Measurements from ENCODE around the gene PID1. TPM values are rescaled to one million over a fixed set of nuclear protein-coding genes. Genes with fewer than 3 reads are reported as not detected.

Gene PID1
- total and polyA plus RNA-seq, 8 donors, result 10.2 to 51.2 (median 35.4) TPM

DNA sequence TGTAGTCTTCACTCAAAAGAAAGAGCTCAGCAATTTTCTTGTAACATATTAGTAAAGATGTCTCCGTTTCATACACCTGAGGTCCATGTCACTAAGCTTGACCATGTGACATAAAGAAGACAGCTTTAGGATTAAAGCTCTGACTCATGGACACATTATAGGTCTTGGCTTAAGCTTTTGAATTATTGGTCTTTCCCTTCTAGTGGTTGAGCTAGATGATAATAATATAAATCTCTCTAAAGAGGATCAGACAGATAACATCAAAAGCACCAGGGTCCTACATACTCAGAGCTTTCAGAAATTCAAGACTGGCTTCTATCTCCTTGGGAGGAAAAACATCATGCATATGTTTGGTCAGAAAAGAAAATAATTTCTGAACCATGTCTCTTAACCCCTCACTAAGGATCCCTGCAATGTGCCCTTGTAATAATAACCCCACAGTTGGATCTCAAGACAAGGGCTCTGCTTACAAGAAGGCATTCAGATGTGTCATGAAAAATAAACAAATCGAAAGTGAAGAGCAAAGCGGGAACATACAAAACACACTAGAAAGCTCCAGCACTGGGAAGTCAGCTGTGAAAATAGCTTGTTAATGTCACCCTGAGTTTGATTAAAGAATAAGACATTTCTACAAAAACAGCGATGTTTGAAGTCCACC is 174.5 kb downstream of the PID1 start:
- Histone ChIP-seq H3K9me3 (no peaks in the 10 kb centered on the region), H3K27me3 (no peaks in the 10 kb centered on the region), H3K4me1 (no peaks in the 10 kb centered on the region), H3K27ac (no peak overlapping the region), H3K36me3 (no peaks in the 10 kb centered on the region), H3K4me3 (no peak overlapping the region)
- WGBS, 5 donors, result 51 to 70% (median 61%) methylated on average over 4 of the region's 4 CpGs
- intact Hi-C loops (cut with DNase I; ENCODE audit: low total_unique reads), result no loop called here
- no peak for TF ChIP-seq POLR2A (IDR thresholded peaks at IDR 0.05)
- no peak for TF ChIP-seq POLR2AphosphoS5 (IDR thresholded peaks at IDR 0.05)
- no peak for TF ChIP-seq EP300 (IDR thresholded peaks at IDR 0.05)
- TF ChIP-seq, protein P1, sequence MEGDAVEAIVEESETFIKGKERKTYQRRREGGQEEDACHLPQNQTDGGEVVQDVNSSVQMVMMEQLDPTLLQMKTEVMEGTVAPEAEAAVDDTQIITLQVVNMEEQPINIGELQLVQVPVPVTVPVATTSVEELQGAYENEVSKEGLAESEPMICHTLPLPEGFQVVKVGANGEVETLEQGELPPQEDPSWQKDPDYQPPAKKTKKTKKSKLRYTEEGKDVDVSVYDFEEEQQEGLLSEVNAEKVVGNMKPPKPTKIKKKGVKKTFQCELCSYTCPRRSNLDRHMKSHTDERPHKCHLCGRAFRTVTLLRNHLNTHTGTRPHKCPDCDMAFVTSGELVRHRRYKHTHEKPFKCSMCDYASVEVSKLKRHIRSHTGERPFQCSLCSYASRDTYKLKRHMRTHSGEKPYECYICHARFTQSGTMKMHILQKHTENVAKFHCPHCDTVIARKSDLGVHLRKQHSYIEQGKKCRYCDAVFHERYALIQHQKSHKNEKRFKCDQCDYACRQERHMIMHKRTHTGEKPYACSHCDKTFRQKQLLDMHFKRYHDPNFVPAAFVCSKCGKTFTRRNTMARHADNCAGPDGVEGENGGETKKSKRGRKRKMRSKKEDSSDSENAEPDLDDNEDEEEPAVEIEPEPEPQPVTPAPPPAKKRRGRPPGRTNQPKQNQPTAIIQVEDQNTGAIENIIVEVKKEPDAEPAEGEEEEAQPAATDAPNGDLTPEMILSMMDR (IDR thresholded peaks at IDR 0.05), result no peak
- DNase-seq, result no peak

DNA sequence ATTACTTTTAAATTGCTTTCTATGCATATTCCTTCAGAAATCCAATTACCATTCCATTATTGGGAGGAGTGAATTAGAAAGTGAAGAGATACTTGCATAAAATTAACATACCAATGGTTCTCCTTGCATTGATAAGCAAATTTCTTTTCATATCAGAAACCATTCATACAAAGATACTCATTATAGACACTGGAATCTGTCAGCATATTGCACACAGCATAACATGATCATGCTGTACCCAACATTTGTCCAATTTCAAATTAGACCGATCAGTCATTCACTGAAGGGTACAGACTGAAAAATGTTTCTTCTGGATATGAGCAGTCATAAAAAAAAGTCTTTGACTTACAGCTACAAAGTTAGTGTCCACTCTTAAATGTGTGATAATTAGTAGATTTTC is 175.6 kb downstream of the PID1 start:
- Histone ChIP-seq H3K4me3 (no peak overlapping the region), H3K27ac (no peak overlapping the region), H3K4me1 (no peaks in the 10 kb centered on the region), H3K27me3 (no peaks in the 10 kb centered on the region), H3K9me3 (no peaks in the 10 kb centered on the region), H3K36me3 (no peaks in the 10 kb centered on the region)
- WGBS, 5 donors, result 91 to 100% (median 97%) methylated on average over 1 of the region's 1 CpG
- DNase-seq, result no peak
- intact Hi-C loops (cut with DNase I; ENCODE audit: low total_unique reads), result no loop called here
- no peak for TF ChIP-seq POLR2AphosphoS5 (IDR thresholded peaks at IDR 0.05)

DNA sequence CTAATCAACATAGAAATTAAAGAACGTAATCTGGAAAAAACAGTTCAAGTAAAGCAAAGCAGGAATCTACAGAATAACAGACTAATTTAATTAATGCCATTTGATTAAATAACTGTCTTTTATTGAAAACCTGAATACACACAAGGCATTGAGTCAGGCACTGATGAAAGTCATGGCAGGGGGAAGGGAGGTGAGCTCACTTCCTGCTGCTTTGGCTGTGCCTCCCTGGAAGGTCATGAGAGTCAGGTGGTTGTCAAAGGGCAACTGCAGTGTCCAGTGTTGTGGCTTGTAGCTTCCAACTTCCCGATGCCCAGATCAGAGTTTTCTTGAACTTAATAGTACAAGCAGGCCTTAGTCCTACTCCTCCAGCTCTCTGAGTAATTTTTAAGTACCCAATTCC is 180.9 kb downstream of the PID1 start:
- Histone ChIP-seq H3K4me3 (no peak overlapping the region), H3K9me3 (no peaks in the 10 kb centered on the region), H3K27me3 (no peaks in the 10 kb centered on the region), H3K4me1 (peaks cover 0 to 15% (median 0%) of the 10 kb centered on the region in 4 donors), H3K36me3 (no peaks in the 10 kb centered on the region), H3K27ac (no peak overlapping the region)
- no peak for DNase-seq
- intact Hi-C loops (cut with DNase I; ENCODE audit: low total_unique reads), result no loop called here
- TF ChIP-seq POLR2AphosphoS5 (IDR thresholded peaks at IDR 0.05), result no peak
- TF ChIP-seq, protein P1 (IDR thresholded peaks at IDR 0.05), result no peak
- no peak for TF ChIP-seq POLR2A (IDR thresholded peaks at IDR 0.05)
- no peak for TF ChIP-seq EP300 (IDR thresholded peaks at IDR 0.05)
- WGBS, 5 donors, result 78 to 88% (median 84%) methylated on average over 2 of the region's 2 CpGs

GRCh38 chr2:229089776-229090175 is 181.3 kb downstream of the PID1 start:
- WGBS, 5 donors, result 63 to 81% (median 75%) methylated on average over 3 of the region's 3 CpGs

More at GRCh38 chr2:229089776-229090175, 181.3 kb downstream of the PID1 start:
- Histone ChIP-seq H3K9me3 (no peaks in the 10 kb centered on the region), H3K36me3 (no peaks in the 10 kb centered on the region), H3K4me1 (peaks cover 0 to 15% (median 0%) of the 10 kb centered on the region in 4 donors), H3K27me3 (no peaks in the 10 kb centered on the region), H3K4me3 (no peak overlapping the region), H3K27ac (no peak overlapping the region)
- intact Hi-C loops (cut with DNase I; ENCODE audit: low total_unique reads), result no loop called here
- DNase-seq, result no peak
- no peak for TF ChIP-seq POLR2AphosphoS5 (IDR thresholded peaks at IDR 0.05)
- no peak for TF ChIP-seq EP300 (IDR thresholded peaks at IDR 0.05)
- no peak for TF ChIP-seq POLR2A (IDR thresholded peaks at IDR 0.05)
- TF ChIP-seq, protein P1 (IDR thresholded peaks at IDR 0.05), result no peak
